Small intestine (tissue), 7 donors: ENCODE results near the gene OVOL1. TPM values are rescaled to one million over a fixed set of nuclear protein-coding genes. Genes with fewer than 3 reads are reported as not detected.
"Not testable (repeated sequence)": the region's sequence is repeated elsewhere in the genome, so short reads cannot be mapped to it uniquely, and the experiment has no call there.

Experiments
- DNase-seq, 2 donors: peaks; one replicate each; pipeline versions ENCODE4 v3.0.0 to v3.0.0-alpha.2; 2013
- FAIRE-seq: peaks from 2 replicates; lab custom pipeline; 2012; peaks lifted over from hg19 to GRCh38; lab: Jason Lieb, UNC
- H3K27ac ChIP-seq, 3 donors: one replicate each; pipeline ENCODE4 v1.5.1; 2013; ENCODE audit warnings: low read length in 2 of 3, mild to moderate bottlenecking in 2 of 3, control low read depth in 1 of 3, inconsistent platforms in 1 of 3, low read depth in 1 of 3, moderate library complexity in 1 of 3
- H3K27me3 ChIP-seq, 3 donors: one replicate each; pipeline ENCODE4 v1.6.1; 2013; ENCODE audit warnings: low read length in 3 of 3, inconsistent platforms in 1 of 3; ENCODE audit not compliant: control insufficient read depth in 3 of 3, insufficient read depth in 3 of 3
- H3K36me3 ChIP-seq, 3 donors: one replicate each; pipeline ENCODE4 v1.6.1; 2013; ENCODE audit warnings: low read length in 3 of 3, inconsistent platforms in 1 of 3, low read depth in 1 of 3, mild to moderate bottlenecking in 1 of 3, moderate library complexity in 1 of 3; ENCODE audit not compliant: control insufficient read depth in 3 of 3, insufficient read depth in 2 of 3
- H3K4me1 ChIP-seq, 3 donors: one replicate each; pipeline ENCODE4 v1.6.1; 2013; ENCODE audit warnings: low read length in 2 of 3, inconsistent platforms in 1 of 3, low read depth in 1 of 3, mild to moderate bottlenecking in 1 of 3, moderate library complexity in 1 of 3; ENCODE audit not compliant: control insufficient read depth in 3 of 3, insufficient read depth in 2 of 3
- H3K4me3 ChIP-seq, 3 donors: one replicate each; pipeline ENCODE4 v1.5.1; 2013; ENCODE audit warnings: low read length in 3 of 3, control low read depth in 1 of 3, inconsistent platforms in 1 of 3, low read depth in 1 of 3, mild to moderate bottlenecking in 1 of 3, moderate library complexity in 1 of 3
- H3K9me3 ChIP-seq, 2 donors: one replicate each; pipeline ENCODE4 v1.6.1; 2013; ENCODE audit warnings: low read depth in 1 of 2, low read length in 1 of 2; ENCODE audit not compliant: control insufficient read depth in 2 of 2, insufficient read depth in 1 of 2
- WGBS, 3 donors: extraction: QIAGEN DNeasy Blood & Tissue Kit; methylation state at CpG; one replicate each; pipeline ENCODE4 v1.1.7; 2013; 5-methylcytosine and 5-hydroxymethylcytosine counted together
- polyA plus RNA-seq, 4 donors: library from polyadenylated mRNA; stranded (reverse) in 3 of 4; unstranded in 1 of 4; fragments of 200-250 nt in 3 of 4; fragments of 120-200 nt in 1 of 4; gene quantifications; one replicate each; pipeline versions ENCODE4 v1.2.1 to v1.2.3, GENCODE V29; 2013
- donor health status: healthy with polysubstance abuse.
- donor health status: control.
- donor health status: control.
- donor health status: Bipolar disorder and iron deficiency.
- donor health status: healthy.

OVOL1 gene
- polyA plus RNA-seq, 4 donors: 11.9 to 41.3 (median 20.1) TPM

GRCh38 chr11:65821107-65821506 is 34.2 kb downstream of the OVOL1 start:
- Histone ChIP-seq H3K4me1 (peaks cover 3 to 76% (median 4%) of the 10 kb centered on the region in 3 donors), H3K27me3 (no peaks in the 10 kb centered on the region), H3K4me3 (no peak overlapping the region), H3K36me3 (peaks cover 0 to 22% (median 0%) of the 10 kb centered on the region in 3 donors), H3K27ac (peak overlapping the region; percentile 71 to 92 (median 92)), H3K9me3 (no peaks in the 10 kb centered on the region)
- peak; percentile 90 to 95 for DNase-seq
- WGBS, 3 donors: 12 to 45% (median 30%) methylated on average over 8 of the region's 8 CpGs
- FAIRE-seq: no peak

- H3K27me3 ChIP-seq: no peaks in the 10 kb centered on the region
- H3K36me3 ChIP-seq: peaks cover 0 to 22% (median 0%) of the 10 kb centered on the region in 3 donors
- 14 to 57% (median 29%) methylated on average over 15 of the region's 15 CpGs for WGBS, 3 donors
- peaks cover 3 to 79% (median 4%) of the 10 kb centered on the region in 3 donors for H3K4me1 ChIP-seq
- H3K9me3 ChIP-seq: no peaks in the 10 kb centered on the region
- H3K4me3 ChIP-seq: peak overlapping the region in 1 of 3 donors; percentile 5
- DNase-seq (peak; percentile 61 to 74), FAIRE-seq (no peak)
- H3K27ac ChIP-seq: peak overlapping the region; percentile 73 to 92 (median 92)
These were observed 36.1 kb downstream of the OVOL1 start for GRCh38 chr11:65822776-65823528.

DNA sequence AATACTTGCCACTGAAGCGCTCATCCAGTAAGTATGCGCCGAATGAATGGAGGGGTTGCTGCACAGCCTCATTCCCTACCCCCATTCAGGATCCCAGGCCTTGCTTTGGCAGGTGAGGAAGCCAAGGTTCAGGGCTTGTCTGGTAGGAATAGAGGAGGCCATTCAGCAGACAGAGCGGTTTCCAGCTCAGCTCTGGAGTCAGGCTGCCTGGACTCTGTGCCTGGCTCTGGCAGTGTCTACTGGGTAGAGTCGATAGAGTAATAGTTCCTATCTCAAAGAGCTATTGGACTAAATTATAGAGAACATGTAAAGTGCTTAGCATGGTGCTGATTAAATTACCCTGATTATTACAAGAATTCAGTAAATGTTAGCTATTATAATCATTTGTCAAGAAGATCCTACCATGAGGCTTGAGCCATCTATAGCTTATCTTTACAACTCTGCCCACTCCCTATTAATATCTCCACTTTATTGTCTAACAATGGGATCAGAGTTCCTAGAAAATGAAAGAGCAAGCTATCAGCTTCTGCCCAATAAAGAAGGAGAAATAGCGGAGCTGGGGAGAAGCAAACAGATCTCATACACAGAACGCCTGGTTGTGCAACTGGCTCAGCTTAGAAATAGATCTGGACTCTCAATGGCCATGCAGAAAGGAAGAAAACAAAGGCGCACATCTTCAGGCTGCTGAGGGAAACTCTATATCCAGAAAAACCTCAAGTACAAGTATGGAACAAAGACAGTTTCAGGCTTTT is 40.3 kb downstream of the OVOL1 start:
- peak overlapping the region; percentile 69 to 89 (median 85) for H3K27ac ChIP-seq
- H3K36me3 ChIP-seq: peaks cover 0 to 14% (median 0%) of the 10 kb centered on the region in 3 donors
- peaks cover 0 to 59% (median 6%) of the 10 kb centered on the region in 3 donors for H3K4me1 ChIP-seq
- H3K9me3 ChIP-seq: no peaks in the 10 kb centered on the region
- DNase-seq (peak; percentile 90 to 95), FAIRE-seq (no peak)
- no peaks in the 10 kb centered on the region for H3K27me3 ChIP-seq
- peak overlapping the region in 2 of 3 donors; percentile 29 to 45 for H3K4me3 ChIP-seq
- WGBS, 3 donors: 16 to 64% (median 38%) methylated on average over 8 of the region's 8 CpGs

DNA sequence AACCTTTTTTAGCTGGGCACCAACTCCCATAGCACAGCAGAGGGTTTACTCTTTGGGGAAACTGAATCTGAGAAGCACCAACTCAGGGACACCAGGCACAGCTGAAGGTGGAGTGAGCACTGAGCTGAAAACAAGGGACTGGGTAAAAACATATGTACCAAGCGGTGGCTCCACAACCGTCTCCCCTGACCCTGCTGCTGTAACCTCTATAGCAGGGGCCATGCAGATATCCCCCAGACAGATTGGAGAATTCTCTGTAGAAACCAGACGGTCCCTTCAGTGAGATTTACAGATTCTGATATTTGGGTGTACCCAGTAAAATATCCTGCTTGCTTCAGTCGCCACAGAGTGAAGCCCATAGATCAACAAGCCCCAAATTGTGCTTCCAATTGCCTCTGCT is 42.6 kb downstream of the OVOL1 start:
- Histone ChIP-seq H3K4me3 (no peak overlapping the region), H3K4me1 (peaks cover 0 to 45% (median 6%) of the 10 kb centered on the region in 3 donors), H3K36me3 (peaks cover 0 to 10% (median 0%) of the 10 kb centered on the region in 3 donors), H3K27me3 (no peaks in the 10 kb centered on the region), H3K9me3 (no peaks in the 10 kb centered on the region), H3K27ac (no peak overlapping the region)
- 74 to 84% (median 78%) methylated on average over 4 of the region's 4 CpGs for WGBS, 3 donors
- FAIRE-seq (no peak), DNase-seq (no peak)

DNA sequence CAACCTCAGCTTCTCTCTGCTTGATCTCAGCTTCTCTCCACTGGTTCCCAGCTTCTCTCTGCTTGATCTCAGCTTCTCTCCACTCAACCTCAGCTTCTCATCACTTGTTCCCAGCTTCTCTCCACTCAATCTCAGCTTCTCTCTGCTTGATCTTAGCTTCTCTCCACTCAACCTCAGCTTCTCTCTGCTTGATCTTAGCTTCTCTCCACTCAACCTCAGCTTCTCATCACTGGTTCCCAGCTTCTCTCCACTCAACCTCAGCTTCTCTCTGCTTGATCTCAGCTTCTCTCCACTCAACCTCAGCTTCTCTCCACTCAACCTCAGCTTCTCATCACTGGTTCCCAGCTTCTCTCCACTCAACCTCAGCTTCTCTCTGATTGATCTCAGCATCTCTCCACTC is 45.4 kb downstream of the OVOL1 start:
- peaks cover 0 to 33% (median 6%) of the 10 kb centered on the region in 3 donors for H3K4me1 ChIP-seq
- not testable (repeated sequence) for H3K4me3 ChIP-seq, H3K9me3 ChIP-seq, DNase-seq, H3K27me3 ChIP-seq, H3K36me3 ChIP-seq, H3K27ac ChIP-seq, FAIRE-seq

DNA sequence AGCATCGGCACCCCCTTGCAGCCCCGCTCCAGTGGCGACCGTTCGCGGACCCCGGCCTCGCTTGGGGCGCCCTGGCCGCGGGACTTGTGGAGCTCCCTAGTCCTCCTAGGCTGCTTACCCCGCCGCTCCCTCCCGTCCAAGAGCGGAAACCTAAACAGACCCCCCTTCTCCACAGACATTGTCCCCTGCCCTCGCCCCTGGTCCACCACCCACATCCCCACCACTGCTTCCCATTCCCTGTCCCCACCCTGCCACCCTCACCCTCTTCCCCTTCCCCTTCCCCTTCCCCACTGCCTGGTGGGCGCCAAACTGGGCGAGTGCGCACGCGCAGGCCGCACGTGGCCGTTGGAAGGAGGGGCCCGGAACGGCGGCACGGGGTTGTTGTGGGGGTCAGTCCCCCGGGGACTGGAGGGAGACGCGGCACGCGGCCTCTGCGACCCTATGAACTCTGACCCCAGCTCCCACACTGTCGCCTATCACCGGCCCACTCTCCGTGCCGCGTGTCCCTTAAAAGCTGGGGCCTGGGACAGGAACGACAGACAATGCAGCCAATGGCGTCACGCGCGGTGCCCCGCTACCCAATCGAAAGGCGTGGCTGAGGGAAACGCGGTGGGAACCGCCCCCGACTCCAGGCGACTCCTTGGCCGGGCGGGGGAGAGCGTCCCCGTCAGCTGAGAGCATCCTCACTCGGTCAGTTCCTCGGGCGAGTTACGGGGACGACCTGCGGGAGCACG is 46.6 kb downstream of the OVOL1 start, which contains the start of gene SNX32:
SNX32 (plus strand) TSS at position 667 of the 734 bp plus-strand sequence. CDS start 103 bp downstream, outside the sequence.
- FAIRE-seq (no peak), DNase-seq (peak; percentile 97)
- Histone ChIP-seq H3K27me3 (no peaks in the 10 kb centered on the region), H3K36me3 (no peaks in the 10 kb centered on the region), H3K4me1 (peaks cover 0 to 22% (median 1%) of the 10 kb centered on the region in 3 donors), H3K27ac (peak within 1 kb of the TSS in 2 of 3 donors; percentile 22 to 67), H3K4me3 (peak within 1 kb of the TSS; percentile 43 to 61 (median 59)), H3K9me3 (no peaks in the 10 kb centered on the region)
- 1 to 5% (median 3%) methylated on average over 44 to 63 of the region's 63 CpGs for WGBS, 3 donors

DNA sequence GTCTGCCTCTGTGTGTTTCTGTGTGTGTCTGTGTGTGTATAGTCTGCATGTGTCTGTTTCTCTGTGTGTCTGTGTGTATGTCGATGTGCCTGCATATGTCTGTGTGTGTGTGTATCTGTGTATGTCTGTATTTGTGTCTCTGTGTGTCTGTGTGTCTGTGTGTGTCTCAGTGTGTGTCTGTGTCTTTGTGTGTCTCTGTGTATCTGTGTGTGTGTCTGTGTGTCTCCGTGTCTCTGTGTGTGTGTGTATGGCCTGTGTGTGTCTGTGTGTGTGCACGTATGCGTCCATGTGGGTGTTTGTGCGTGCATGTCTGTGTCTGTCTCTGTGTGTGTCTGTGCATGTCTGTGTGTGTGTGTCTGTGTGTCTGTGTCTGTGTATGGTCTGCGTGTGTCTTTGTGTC is 47.3 kb downstream of the OVOL1 start:
- no peak overlapping the region for H3K27ac ChIP-seq
- H3K4me1 ChIP-seq: peaks cover 0 to 19% (median 0%) of the 10 kb centered on the region in 3 donors
- H3K4me3 ChIP-seq: peak overlapping the region in 2 of 3 donors; percentile 59 to 61
- WGBS, 3 donors: 14 to 44% (median 24%) methylated on average over 6 of the region's 6 CpGs
- no peaks in the 10 kb centered on the region for H3K9me3 ChIP-seq
- FAIRE-seq (no peak), DNase-seq (no peak)
- no peaks in the 10 kb centered on the region for H3K36me3 ChIP-seq
- no peaks in the 10 kb centered on the region for H3K27me3 ChIP-seq

DNA sequence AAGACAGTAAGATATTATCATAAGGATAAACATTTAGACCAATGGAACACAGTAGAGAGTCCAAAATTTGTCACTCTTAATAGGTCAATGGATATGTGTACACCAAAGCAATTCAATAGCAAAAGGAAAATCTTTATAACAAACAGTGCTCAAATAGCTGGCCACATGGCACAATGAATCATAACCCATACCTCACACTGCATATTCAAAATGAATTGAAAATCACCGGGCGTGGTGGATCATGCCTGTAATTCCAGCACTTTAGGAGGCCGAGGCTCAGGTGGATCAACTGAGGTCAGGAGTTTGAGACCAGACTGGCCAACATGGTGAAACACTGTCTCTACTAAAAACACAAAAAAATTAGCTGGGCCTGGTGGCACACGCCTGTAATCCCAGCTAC is 55.3 kb downstream of the OVOL1 start:
- H3K36me3 ChIP-seq: no peaks in the 10 kb centered on the region
- H3K9me3 ChIP-seq: no peaks in the 10 kb centered on the region
- WGBS, 3 donors: 67 to 89% (median 71%) methylated on average over 4 of the region's 4 CpGs
- DNase-seq (no peak), FAIRE-seq (no peak)
- H3K27me3 ChIP-seq: no peaks in the 10 kb centered on the region
- H3K4me3 ChIP-seq: no peak overlapping the region
- H3K27ac ChIP-seq: no peak overlapping the region
- peaks cover 0 to 12% (median 0%) of the 10 kb centered on the region in 3 donors for H3K4me1 ChIP-seq
